CD4-positive, alpha-beta T cell (primary cell): ENCODE measurements around the gene SLIT1. TPM values are rescaled to one million over a fixed set of nuclear protein-coding genes. Genes with fewer than 3 reads are reported as not detected.

Experiments used
- ATAC-seq: fragments of 200-7000 bp; cut with Tn5 transposase; one replicate; pipeline ENCODE4 v1.10.0; 2022; ENCODE audit warnings: mild to moderate bottlenecking; ENCODE audit not compliant: poor library complexity
- CTCF ChIA-PET: fragments of 350-600 bp; sonication (Branson Sonifier 250); formaldehyde crosslinking; loops from one replicate; lab custom pipeline; 2021; ENCODE audit warnings: antibody characterized with exemption, inconsistent platforms; lab: Charles Lee
- POLR2A ChIA-PET: fragments of 350-600 bp; sonication (Branson Sonifier 250); formaldehyde crosslinking; loops from one replicate; lab custom pipeline; 2021; ENCODE audit warnings: antibody characterized with exemption, inconsistent platforms; lab: Charles Lee
- DNase-seq, 14 experiments: peaks; one replicate each; pipeline ENCODE4 v3.0.0-alpha.2; 2013 to 2020; ENCODE audit warnings: mixed read lengths in 2 of 14
- H3K27ac ChIP-seq, 2 donors: one replicate each; pipeline versions ENCODE4 v1.5.1 to v1.7.0; 2013; ENCODE audit warnings: low read length in 2 of 2, low read depth in 1 of 2, mild to moderate bottlenecking in 1 of 2
- H3K27me3 ChIP-seq, 2 experiments: 1 replicate in 1 of 2; 2 replicates in 1 of 2; pipeline versions ENCODE4 v1.6.1 to v1.7.0; 2013; ENCODE audit warnings: low read length in 2 of 2, control low read depth in 1 of 2, mild to moderate bottlenecking in 1 of 2, moderate library complexity in 1 of 2; ENCODE audit not compliant: insufficient read depth in 2 of 2, control insufficient read depth in 1 of 2
- H3K36me3 ChIP-seq: one replicate; pipeline ENCODE4 v1.6.1; 2013; ENCODE audit warnings: low read length, control low read depth; ENCODE audit not compliant: insufficient read depth
- H3K4me1 ChIP-seq: one replicate; pipeline ENCODE4 v1.6.1; 2013; ENCODE audit warnings: low read length, control low read depth; ENCODE audit not compliant: insufficient read depth
- H3K4me3 ChIP-seq: one replicate; pipeline ENCODE4 v1.5.1; 2013; ENCODE audit warnings: mild to moderate bottlenecking, low read length, moderate library complexity
- H3K9me3 ChIP-seq, 2 experiments: 1 replicate in 1 of 2; 2 replicates in 1 of 2; pipeline versions ENCODE4 v1.6.1 to v1.7.0; 2013; ENCODE audit warnings: low read length in 2 of 2, mild to moderate bottlenecking in 2 of 2, control low read depth in 1 of 2, moderate library complexity in 1 of 2; ENCODE audit not compliant: control insufficient read depth in 1 of 2, insufficient read depth in 1 of 2
- H3K27ac Mint-ChIP-seq: one replicate; pipeline ENCODE4 v1.8.0; 2020; ENCODE audit warnings: mixed read lengths
- H3K27me3 Mint-ChIP-seq: one replicate; pipeline ENCODE4 v1.8.0; 2021; ENCODE audit warnings: mixed read lengths
- H3K36me3 Mint-ChIP-seq: one replicate; pipeline ENCODE4 v1.8.0; 2021; ENCODE audit warnings: low read depth, mixed read lengths
- H3K4me1 Mint-ChIP-seq: one replicate; pipeline ENCODE4 v1.8.0; 2021; ENCODE audit warnings: low read depth, mixed read lengths
- H3K4me3 Mint-ChIP-seq: one replicate; pipeline ENCODE4 v1.8.0; 2020; ENCODE audit warnings: mild to moderate bottlenecking, mixed read lengths
- H3K9me3 Mint-ChIP-seq: one replicate; pipeline ENCODE4 v1.8.0; 2020; ENCODE audit warnings: mixed read lengths
- CTCF ChIP-seq: fragments of 200-600 bp; IDR thresholded peaks from one replicate; pipeline ENCODE4 v1.8.0; 2022; ENCODE audit warnings: antibody characterized with exemption, mild to moderate bottlenecking
- intact Hi-C, 2 experiments: fragments of 100-400 bp; cut with DNase I in 1 of 2; cut with micrococcal nuclease in 1 of 2; formaldehyde crosslinking; loops; one replicate each; pipeline versions ENCODE4 v1.15.1 to v1.9.0; 2023 to 2025; cut with DNase I, micrococcal nuclease
- total RNA-seq, 174 experiments: library from RNA in 2 of 174; stranded (reverse) in 2 of 174; gene quantifications; one replicate each; pipeline ENCODE4 v1.2.3 and lab custom pipeline; 2021 to 2026

Gene SLIT1
- total RNA-seq, 2 experiments from 2014 or later: 0.30 to 0.39 TPM

DNA sequence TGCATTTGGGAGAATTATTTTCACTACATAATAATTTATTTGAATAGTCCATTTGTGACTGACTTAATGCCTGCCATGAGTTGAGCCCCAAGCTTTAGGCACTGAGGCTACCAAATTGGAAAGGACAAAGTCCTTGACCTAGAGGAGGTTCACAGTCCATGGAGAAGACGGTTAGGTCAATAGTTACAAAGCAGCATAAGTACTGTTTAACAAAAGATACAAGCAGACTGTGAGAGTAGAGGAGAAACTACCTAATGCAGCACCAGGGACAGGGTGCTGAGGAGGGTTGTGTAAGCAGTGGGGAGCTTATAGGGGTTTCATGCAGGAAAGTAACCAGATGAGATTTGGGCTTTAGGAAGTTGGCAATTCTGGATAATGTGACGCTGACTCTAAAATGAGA, 214.4 kb downstream of the SLIT1 start:
- Mint-ChIP-seq H3K4me3 (no peak overlapping the region), H3K4me1 (no peaks in the 10 kb centered on the region), H3K27ac (no peak overlapping the region), H3K27me3 (no peaks in the 10 kb centered on the region), H3K9me3 (no peaks in the 10 kb centered on the region), H3K36me3 (no peaks in the 10 kb centered on the region)
- H3K36me3 ChIP-seq: no peaks in the 10 kb centered on the region
- H3K27ac ChIP-seq: no peak overlapping the region
- intact Hi-C loops: no loop called here
- no peak for TF ChIP-seq CTCF
- ATAC-seq (no peak), DNase-seq (no peak)
- CTCF ChIA-PET: no interaction called here
- POLR2A ChIA-PET: no interaction called here
- no peaks in the 10 kb centered on the region for H3K9me3 ChIP-seq
- H3K4me3 ChIP-seq: no peak overlapping the region
- H3K27me3 ChIP-seq: no peaks in the 10 kb centered on the region
- no peaks in the 10 kb centered on the region for H3K4me1 ChIP-seq

DNA sequence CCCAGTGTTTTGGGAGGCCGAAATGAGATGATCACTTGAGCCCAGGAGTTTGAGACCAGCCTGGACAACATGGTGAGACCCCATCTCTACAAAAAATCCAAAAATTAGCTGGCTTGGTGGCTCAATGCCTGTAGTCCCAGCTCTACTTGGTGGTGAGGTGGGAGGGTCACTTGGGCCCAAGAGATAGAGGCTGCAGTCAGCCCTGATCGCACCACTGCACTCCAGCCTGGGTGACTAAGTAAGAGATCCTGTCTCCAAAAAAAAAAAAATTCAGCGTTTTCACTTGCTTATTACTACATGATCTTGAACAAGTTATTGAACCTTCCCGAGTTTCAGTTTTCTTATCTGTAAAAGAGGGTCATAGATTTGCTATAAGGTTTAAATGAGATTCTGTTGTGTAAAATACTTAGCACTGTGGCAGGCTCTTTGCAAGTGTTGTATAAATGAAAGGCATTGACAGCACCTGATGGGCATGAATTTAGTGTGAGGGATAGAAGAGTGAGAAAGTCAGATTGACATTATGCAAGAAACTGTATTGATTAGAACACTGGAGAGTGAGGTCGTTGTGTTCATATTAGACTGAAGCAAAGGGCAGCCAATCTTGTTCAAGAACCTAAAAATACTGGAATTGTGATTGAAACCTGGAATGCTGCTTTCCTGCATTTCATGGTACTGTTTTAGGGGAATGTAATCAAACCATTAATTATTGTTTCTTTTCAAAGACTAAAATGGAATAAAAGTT, 216.9 kb downstream of the SLIT1 start:
- DNase-seq (no peak), ATAC-seq (no peak)
- Histone ChIP-seq H3K4me3 (no peak overlapping the region), H3K27me3 (no peaks in the 10 kb centered on the region), H3K27ac (no peak overlapping the region), H3K36me3 (no peaks in the 10 kb centered on the region), H3K9me3 (no peaks in the 10 kb centered on the region), H3K4me1 (no peaks in the 10 kb centered on the region)
- no peak overlapping the region for H3K4me3 Mint-ChIP-seq
- H3K36me3 Mint-ChIP-seq: no peaks in the 10 kb centered on the region
- no peak for TF ChIP-seq CTCF
- ChIA-PET CTCF (no interaction called here), POLR2A (no interaction called here)
- intact Hi-C loops: loop anchor here in 1 of 2 experiments (5.0 kb wide), 1 partner anchor 552 kb away; no protein-coding TSS in a partner anchor
- H3K9me3 Mint-ChIP-seq: no peaks in the 10 kb centered on the region
- no peaks in the 10 kb centered on the region for H3K27me3 Mint-ChIP-seq
- H3K4me1 Mint-ChIP-seq: no peaks in the 10 kb centered on the region
- H3K27ac Mint-ChIP-seq: no peak overlapping the region

- no peak overlapping the region for H3K27ac ChIP-seq
- Mint-ChIP-seq H3K9me3 (no peaks in the 10 kb centered on the region), H3K36me3 (peaks cover 2% of the 10 kb centered on the region), H3K27ac (no peak overlapping the region), H3K4me1 (no peaks in the 10 kb centered on the region), H3K27me3 (no peaks in the 10 kb centered on the region), H3K4me3 (no peak overlapping the region)
- CTCF ChIA-PET: no interaction called here
- POLR2A ChIA-PET: no interaction called here
- TF ChIP-seq CTCF: no peak
- DNase-seq (no peak), ATAC-seq (no peak)
- H3K36me3 ChIP-seq: no peaks in the 10 kb centered on the region
- no peak overlapping the region for H3K4me3 ChIP-seq
- no peaks in the 10 kb centered on the region for H3K9me3 ChIP-seq
- H3K27me3 ChIP-seq: no peaks in the 10 kb centered on the region
- H3K4me1 ChIP-seq: no peaks in the 10 kb centered on the region
- intact Hi-C loops: loop anchor here in 1 of 2 experiments (5.0 kb wide), 1 partner anchor 551 kb away; no protein-coding TSS in a partner anchor
These were observed 217.9 kb downstream of the SLIT1 start for GRCh38 chr10:96967847-96968246.
